KMS-11 (cell line): Measurements from ENCODE around the gene MXRA5.
"Not testable (repeated sequence)": the region's sequence is repeated elsewhere in the genome, so short reads cannot be mapped to it uniquely, and the experiment has no call there.

ENCODE experiments used
- H2AFZ ChIP-seq: fragments of 200-600 bp; sonication (generic); 2 replicates; pipeline ENCODE4 v1.6.1; 2016; ENCODE audit warnings: antibody characterized with exemption, mixed run types, low read depth
- H3K27ac ChIP-seq: fragments of 200-600 bp; sonication (generic); 2 replicates; pipeline ENCODE4 v1.6.1; 2016; ENCODE audit warnings: mild to moderate bottlenecking, mixed run types
- H3K27me3 ChIP-seq: fragments of 200-600 bp; sonication (generic); 2 replicates; pipeline ENCODE4 v1.6.1; 2017; ENCODE audit warnings: mild to moderate bottlenecking, low read depth, mixed run types, moderate library complexity; ENCODE audit not compliant: insufficient read depth
- H3K36me3 ChIP-seq: fragments of 200-600 bp; sonication (generic); 2 replicates; pipeline ENCODE4 v1.6.1; 2017; ENCODE audit warnings: mild to moderate bottlenecking, mixed run types; ENCODE audit not compliant: insufficient read depth
- H3K4me1 ChIP-seq: fragments of 200-600 bp; sonication (generic); 2 replicates; pipeline ENCODE4 v1.6.1; 2016; ENCODE audit warnings: mild to moderate bottlenecking, low read depth, mixed run types; ENCODE audit not compliant: poor library complexity, severe bottlenecking
- H3K4me2 ChIP-seq: fragments of 200-600 bp; sonication (generic); 2 replicates; pipeline ENCODE4 v1.7.0; 2016; ENCODE audit warnings: mild to moderate bottlenecking, mixed run types
- H3K4me3 ChIP-seq: fragments of 200-600 bp; sonication (generic); IDR thresholded peaks from 2 replicates; pipeline ENCODE4 v1.6.1; 2017; ENCODE audit warnings: low read depth, low read length, mixed read lengths; ENCODE audit not compliant: insufficient read depth
- H3K79me2 ChIP-seq: fragments of 200-600 bp; sonication (generic); 2 replicates; pipeline ENCODE4 v1.6.1; 2016; ENCODE audit warnings: low read depth, mixed run types; ENCODE audit not compliant: insufficient read depth
- H3K9ac ChIP-seq: fragments of 200-600 bp; sonication (generic); 2 replicates; pipeline ENCODE4 v1.6.1; 2016; ENCODE audit warnings: mild to moderate bottlenecking, mixed run types
- H4K20me1 ChIP-seq: fragments of 200-600 bp; sonication (generic); 2 replicates; pipeline ENCODE4 v1.6.1; 2016; ENCODE audit warnings: mild to moderate bottlenecking, mixed run types; ENCODE audit not compliant: insufficient read depth
- TF ChIP-seq, protein P1 (sequence below): fragments of 200-600 bp; sonication (generic); conservative IDR thresholded peaks from 2 replicates; pipeline ENCODE4 v1.6.1; 2017; ENCODE audit warnings: low read depth, mild to moderate bottlenecking, antibody characterized with exemption, low read length, moderate library complexity, mixed read lengths

Gene MXRA5

DNA sequence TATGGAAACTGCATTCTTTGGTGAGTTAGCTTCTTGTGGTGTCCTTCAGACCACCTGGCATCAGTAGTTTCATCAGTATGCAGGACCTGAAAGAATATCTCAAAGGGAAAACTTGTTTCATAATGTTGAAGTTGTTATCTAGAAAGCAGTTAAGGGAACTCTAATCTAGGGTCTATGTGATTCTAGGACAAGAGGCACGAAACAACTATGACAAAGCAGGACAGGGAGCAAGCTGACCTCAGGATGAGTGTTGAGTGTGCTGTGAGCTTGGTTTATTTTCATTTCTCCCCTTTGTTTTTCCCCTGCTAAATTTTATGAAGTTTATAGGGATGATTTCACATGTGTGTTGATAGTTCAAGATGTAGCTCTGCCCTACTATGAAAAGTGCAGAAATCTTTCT lies 65.7 kb downstream of the MXRA5 start:
- Histone ChIP-seq H2AFZ (no peak overlapping the region), H3K79me2 (no peaks in the 10 kb centered on the region), H3K4me3 (no peak overlapping the region), H3K27me3 (no peaks in the 10 kb centered on the region), H3K27ac (no peak overlapping the region), H3K4me1 (no peaks in the 10 kb centered on the region), H3K36me3 (no peaks in the 10 kb centered on the region), H3K4me2 (no peak overlapping the region), H3K9ac (no peak overlapping the region), H4K20me1 (no peaks in the 10 kb centered on the region)
- TF ChIP-seq, protein P1, sequence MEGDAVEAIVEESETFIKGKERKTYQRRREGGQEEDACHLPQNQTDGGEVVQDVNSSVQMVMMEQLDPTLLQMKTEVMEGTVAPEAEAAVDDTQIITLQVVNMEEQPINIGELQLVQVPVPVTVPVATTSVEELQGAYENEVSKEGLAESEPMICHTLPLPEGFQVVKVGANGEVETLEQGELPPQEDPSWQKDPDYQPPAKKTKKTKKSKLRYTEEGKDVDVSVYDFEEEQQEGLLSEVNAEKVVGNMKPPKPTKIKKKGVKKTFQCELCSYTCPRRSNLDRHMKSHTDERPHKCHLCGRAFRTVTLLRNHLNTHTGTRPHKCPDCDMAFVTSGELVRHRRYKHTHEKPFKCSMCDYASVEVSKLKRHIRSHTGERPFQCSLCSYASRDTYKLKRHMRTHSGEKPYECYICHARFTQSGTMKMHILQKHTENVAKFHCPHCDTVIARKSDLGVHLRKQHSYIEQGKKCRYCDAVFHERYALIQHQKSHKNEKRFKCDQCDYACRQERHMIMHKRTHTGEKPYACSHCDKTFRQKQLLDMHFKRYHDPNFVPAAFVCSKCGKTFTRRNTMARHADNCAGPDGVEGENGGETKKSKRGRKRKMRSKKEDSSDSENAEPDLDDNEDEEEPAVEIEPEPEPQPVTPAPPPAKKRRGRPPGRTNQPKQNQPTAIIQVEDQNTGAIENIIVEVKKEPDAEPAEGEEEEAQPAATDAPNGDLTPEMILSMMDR: no peak

DNA sequence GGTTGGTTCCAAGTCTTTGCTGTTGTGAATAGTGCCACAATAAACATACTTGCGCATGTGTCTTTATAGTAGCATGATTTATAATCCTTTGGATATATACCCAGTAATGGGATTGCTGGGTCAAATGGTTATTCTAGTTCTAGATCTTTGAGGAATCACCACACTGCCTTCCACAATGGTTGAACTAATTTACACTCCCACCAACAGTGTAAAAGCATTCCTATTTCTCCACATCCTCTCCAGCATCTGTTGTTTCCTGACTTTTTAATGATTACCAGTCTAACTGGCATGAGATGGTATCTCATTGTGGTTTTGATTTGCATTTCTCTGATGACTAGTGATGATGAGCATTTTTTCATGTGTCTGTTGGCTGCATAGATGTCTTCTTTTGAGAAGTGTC lies 72.8 kb downstream of the MXRA5 start:
- not testable (repeated sequence) for H3K4me3 ChIP-seq, H2AFZ ChIP-seq, H4K20me1 ChIP-seq, H3K36me3 ChIP-seq, H3K79me2 ChIP-seq, H3K9ac ChIP-seq, H3K4me2 ChIP-seq, H3K27me3 ChIP-seq, H3K27ac ChIP-seq, H3K4me1 ChIP-seq

DNA sequence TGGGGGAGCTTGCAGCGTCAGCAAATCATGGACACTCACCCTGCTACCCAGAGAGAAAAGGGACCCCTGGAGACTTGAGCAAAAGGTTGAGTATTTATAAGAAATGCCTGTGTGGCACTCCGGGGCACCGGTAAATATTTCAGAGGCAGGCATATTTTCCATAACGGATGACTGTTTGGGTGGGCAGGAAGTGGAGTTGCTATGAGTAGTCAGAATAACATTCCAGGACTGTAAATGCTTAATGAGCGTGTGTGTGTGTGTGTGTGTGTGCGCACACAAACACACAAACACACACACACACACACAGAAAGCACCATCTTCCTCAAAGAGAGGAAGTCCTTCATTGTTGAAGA lies 74.6 kb downstream of the MXRA5 start:
- no peaks in the 10 kb centered on the region for H3K36me3 ChIP-seq
- no peaks in the 10 kb centered on the region for H4K20me1 ChIP-seq
- H2AFZ ChIP-seq: no peak overlapping the region
- H3K4me1 ChIP-seq: no peaks in the 10 kb centered on the region
- no peaks in the 10 kb centered on the region for H3K27me3 ChIP-seq
- no peak overlapping the region for H3K4me3 ChIP-seq
- H3K4me2 ChIP-seq: no peak overlapping the region
- TF ChIP-seq, protein P1: no peak
- H3K79me2 ChIP-seq: no peaks in the 10 kb centered on the region
- H3K9ac ChIP-seq: no peak overlapping the region
- no peak overlapping the region for H3K27ac ChIP-seq

DNA sequence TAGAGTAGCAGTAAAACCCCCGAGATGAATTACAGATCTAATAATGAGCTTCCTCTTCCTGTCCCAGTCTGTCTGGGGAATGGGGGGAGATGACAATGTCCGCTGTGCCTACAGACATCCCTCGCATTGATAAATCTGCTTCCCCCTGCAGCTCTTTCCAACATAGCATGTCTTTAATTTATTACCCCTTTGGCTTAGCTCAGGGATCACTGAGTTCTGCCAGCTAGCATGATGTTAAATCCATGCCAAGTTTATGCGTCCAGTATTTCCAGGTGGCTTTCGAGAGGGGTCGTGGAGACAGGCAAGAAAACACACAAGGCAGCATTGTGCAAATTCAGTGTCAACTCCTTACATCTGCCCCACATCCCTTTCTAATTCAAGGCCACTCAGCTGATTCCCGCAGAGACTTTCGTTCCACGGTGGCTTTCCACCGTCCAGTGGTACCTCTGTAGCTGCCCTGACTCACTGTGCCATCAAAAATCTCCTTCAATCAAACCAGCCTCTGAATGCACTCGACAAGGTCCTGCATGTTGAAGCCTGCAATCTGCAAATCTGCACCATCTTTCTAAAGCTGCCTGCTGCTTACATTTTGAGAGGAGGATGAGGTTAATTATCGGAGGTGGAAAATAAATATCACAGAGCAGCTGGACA lies 75.1 kb downstream of the MXRA5 start:
- H3K36me3 ChIP-seq: no peaks in the 10 kb centered on the region
- H3K79me2 ChIP-seq: no peaks in the 10 kb centered on the region
- H3K27ac ChIP-seq: no peak overlapping the region
- H3K4me2 ChIP-seq: no peak overlapping the region
- H3K9ac ChIP-seq: no peak overlapping the region
- TF ChIP-seq, protein P1: no peak
- H3K4me1 ChIP-seq: no peaks in the 10 kb centered on the region
- H3K4me3 ChIP-seq: no peak overlapping the region
- H3K27me3 ChIP-seq: no peaks in the 10 kb centered on the region
- no peaks in the 10 kb centered on the region for H4K20me1 ChIP-seq
- H2AFZ ChIP-seq: no peak overlapping the region

DNA sequence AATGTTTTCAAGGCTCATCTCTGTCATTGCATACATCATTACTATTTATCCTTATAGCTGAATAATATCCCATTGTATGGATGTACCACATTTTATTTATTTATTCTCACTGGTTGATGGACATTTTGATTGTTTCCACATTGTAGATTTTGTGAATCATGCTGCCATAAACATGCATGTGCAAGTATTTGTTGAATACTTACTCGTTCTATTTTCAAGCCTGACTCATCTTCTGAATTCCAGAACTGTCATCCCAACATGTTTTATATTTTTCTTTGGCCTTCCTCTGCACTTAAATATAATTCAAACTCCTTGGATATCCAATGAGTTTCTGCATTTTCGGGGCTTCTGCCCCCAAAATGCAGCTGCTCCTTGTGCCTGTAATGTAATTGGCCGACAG lies 77.6 kb downstream of the MXRA5 start:
- Histone ChIP-seq H3K27ac (no peak overlapping the region), H3K79me2 (no peaks in the 10 kb centered on the region), H3K4me2 (no peak overlapping the region)

More for the DNA sequence above, 77.6 kb downstream of the MXRA5 start:
- Histone ChIP-seq H2AFZ (no peak overlapping the region), H3K9ac (no peak overlapping the region), H3K4me1 (no peaks in the 10 kb centered on the region), H4K20me1 (no peaks in the 10 kb centered on the region), H3K36me3 (no peaks in the 10 kb centered on the region), H3K27me3 (no peaks in the 10 kb centered on the region), H3K4me3 (no peak overlapping the region)
- TF ChIP-seq, protein P1: no peak
